T-helper 17 cell (primary cell): ENCODE results near the gene MYH1. TPM values are rescaled to one million over a fixed set of nuclear protein-coding genes. Genes with fewer than 3 reads are reported as not detected.

ENCODE experiments used
- ATAC-seq: fragments of 150-1000 bp; cut with Tn5 transposase; 2 replicates; pipeline ENCODE4 v1.10.0; 2021; ENCODE audit warnings: mild to moderate bottlenecking, moderate library complexity
- DNase-seq, 3 donors: peaks; one replicate each; pipeline versions ENCODE4 v3.0.0 to v3.0.0-alpha.2; 2020 to 2021
- H3K9me3 ChIP-seq: one replicate; pipeline ENCODE4 v1.7.0; 2013; ENCODE audit warnings: low read length, mild to moderate bottlenecking; ENCODE audit not compliant: control insufficient read depth, poor library complexity, severe bottlenecking
- H3K27ac Mint-ChIP-seq: one replicate; pipeline ENCODE4 v1.8.0; 2022; ENCODE audit warnings: mild to moderate bottlenecking, moderate library complexity, mixed read lengths
- H3K27me3 Mint-ChIP-seq: one replicate; pipeline ENCODE4 v1.8.0; 2022; ENCODE audit warnings: mixed read lengths
- H3K36me3 Mint-ChIP-seq: one replicate; pipeline ENCODE4 v1.8.0; 2022; ENCODE audit warnings: low read depth, mixed read lengths
- H3K4me1 Mint-ChIP-seq: one replicate; pipeline ENCODE4 v1.8.0; 2022; ENCODE audit warnings: mild to moderate bottlenecking, mixed read lengths
- H3K4me3 Mint-ChIP-seq: one replicate; pipeline ENCODE4 v1.8.0; 2022; ENCODE audit warnings: mild to moderate bottlenecking, moderate library complexity, mixed read lengths
- total RNA-seq, 4 donors: library from RNA in 2 of 4; stranded (reverse) in 2 of 4; gene quantifications; one replicate each; pipeline ENCODE4 v1.2.3 and lab custom pipeline; 2022 to 2026

MYH1 gene
- total RNA-seq, 2 donors from 2014 or later = not detected

DNA sequence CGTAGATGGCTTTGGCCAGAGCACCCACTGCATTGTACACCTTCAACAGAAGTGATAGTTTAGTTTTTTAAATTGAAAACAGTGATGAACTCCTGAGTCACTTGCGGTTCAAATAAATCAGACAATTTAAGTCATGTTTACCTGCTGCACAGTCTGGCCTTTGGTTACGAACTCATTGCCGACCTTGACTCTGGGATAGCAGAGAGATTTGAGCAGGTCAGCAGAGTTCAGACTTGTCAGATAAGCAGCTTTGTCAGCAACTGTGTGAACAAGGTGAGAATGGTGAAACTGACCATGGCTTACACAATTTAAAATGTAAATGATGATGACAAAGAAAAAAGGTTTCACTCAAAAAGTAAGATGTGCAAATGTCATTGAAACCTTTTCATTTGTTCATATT lies 58.3 kb downstream of the MYH1 start:
- no peak overlapping the region for H3K27ac Mint-ChIP-seq
- H3K4me3 Mint-ChIP-seq = no peak overlapping the region
- no peak for DNase-seq
- no peaks in the 10 kb centered on the region for H3K9me3 ChIP-seq
- no peak for ATAC-seq
- no peaks in the 10 kb centered on the region for H3K36me3 Mint-ChIP-seq
- peaks cover 15% of the 10 kb centered on the region for H3K27me3 Mint-ChIP-seq
- no peaks in the 10 kb centered on the region for H3K4me1 Mint-ChIP-seq

DNA sequence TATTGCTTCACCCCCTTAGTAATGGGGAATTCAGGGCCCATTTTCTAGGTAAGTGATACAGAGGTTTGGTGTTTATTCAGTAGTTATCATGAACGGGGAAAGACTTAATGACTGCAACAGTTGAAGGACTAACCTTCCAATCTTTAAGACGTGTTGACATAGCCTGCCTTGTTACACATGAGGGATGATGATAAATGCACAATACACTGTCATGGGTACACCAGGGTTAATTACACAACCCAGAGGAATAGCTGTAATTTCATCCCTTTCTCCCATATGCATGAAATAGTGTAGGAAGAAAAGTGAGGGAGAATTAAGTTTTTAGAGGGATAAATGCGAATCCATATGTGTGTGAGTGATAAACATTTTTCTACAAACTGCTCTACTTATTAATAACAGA lies 59.6 kb downstream of the MYH1 start:
- DNase-seq = no peak
- H3K27ac Mint-ChIP-seq = no peak overlapping the region
- H3K4me1 Mint-ChIP-seq = no peaks in the 10 kb centered on the region
- peaks cover 15% of the 10 kb centered on the region for H3K27me3 Mint-ChIP-seq
- no peak for ATAC-seq
- H3K4me3 Mint-ChIP-seq = no peak overlapping the region
- no peaks in the 10 kb centered on the region for H3K36me3 Mint-ChIP-seq
- H3K9me3 ChIP-seq = no peaks in the 10 kb centered on the region

DNA sequence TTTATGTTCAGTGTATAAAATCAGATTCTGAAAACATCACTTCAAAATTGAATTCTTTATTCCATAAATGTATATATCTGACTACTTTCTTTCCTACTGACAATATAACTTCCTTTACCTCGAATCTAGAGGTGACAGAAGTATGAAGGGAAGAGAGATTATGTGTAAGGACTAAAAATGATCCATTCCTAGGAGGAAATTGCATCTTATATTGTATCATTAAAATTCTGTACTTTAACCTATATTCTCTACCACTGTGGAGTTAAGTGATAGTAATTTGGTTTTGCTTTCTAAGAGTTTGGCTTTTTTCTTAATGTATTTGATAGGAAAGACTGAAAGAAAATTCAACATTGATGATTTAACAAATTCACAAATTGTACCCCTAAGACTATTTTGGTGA lies 60.4 kb downstream of the MYH1 start:
- H3K4me1 Mint-ChIP-seq = no peaks in the 10 kb centered on the region
- H3K4me3 Mint-ChIP-seq = no peak overlapping the region
- H3K36me3 Mint-ChIP-seq = no peaks in the 10 kb centered on the region
- no peaks in the 10 kb centered on the region for H3K9me3 ChIP-seq
- H3K27me3 Mint-ChIP-seq = peaks cover 15% of the 10 kb centered on the region
- no peak overlapping the region for H3K27ac Mint-ChIP-seq
- DNase-seq (no peak), ATAC-seq (no peak)

DNA sequence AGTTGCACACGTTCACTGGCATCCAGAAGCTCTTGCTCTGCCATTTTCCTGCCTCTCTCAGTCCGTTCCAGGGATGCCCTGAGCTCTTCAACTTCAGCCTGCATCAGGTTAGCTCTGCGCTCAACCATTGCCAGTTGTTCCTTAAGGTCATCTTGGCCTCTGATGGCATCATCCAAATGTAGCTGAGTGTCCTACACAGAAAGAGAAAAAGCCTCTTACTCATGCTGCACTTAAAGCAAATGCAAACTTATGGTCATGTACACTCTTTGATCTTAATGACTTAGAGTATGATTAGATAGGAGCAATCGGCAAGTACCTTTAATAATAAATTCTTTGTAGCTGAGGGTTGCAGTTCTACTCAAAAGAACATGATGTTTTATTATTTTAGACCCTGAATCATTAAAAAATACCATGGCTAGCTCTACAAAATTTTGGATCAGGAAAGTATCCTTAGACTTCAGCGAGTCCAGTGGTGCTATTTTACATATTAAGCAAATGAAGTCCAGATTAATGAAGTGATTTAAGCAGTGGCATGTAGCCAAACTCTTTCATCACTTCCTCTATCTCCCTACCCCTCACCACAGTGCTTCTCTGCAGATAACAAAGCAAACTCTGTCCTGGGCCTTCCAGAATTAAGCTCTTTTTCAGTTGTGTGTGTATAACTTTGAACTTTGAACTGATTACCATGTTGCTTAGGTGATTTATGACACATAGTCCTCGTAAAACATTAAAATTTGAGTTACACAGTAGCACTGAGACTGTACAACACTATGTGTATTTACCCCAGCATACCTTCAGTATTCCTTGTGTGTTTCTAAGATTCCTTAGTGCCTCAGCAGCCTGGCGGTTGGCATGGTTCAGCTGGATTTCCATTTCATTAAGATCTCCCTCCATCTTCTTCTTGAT lies 71.1 kb downstream of the MYH1 start:
- peaks cover 2% of the 10 kb centered on the region for H3K9me3 ChIP-seq
- ATAC-seq (no peak), DNase-seq (no peak)
- no peaks in the 10 kb centered on the region for H3K4me1 Mint-ChIP-seq
- peaks cover 10% of the 10 kb centered on the region for H3K27me3 Mint-ChIP-seq
- H3K27ac Mint-ChIP-seq = no peak overlapping the region
- H3K36me3 Mint-ChIP-seq = no peaks in the 10 kb centered on the region
- H3K4me3 Mint-ChIP-seq = no peak overlapping the region

Other genes with a start within 250 kb of the MYH1 start
- not detected for gene MYH13, start 145.5 kb downstream of the MYH1 start, total RNA-seq
- not detected for gene MYH8, start 96.6 kb downstream of the MYH1 start, total RNA-seq
- not detected for gene MYH4, start 49.0 kb downstream of the MYH1 start, total RNA-seq
- gene MYH2, start 31.1 kb upstream of the MYH1 start, total RNA-seq = not detected
- 1 to 10 TPM; 2.8 to 3.2 TPM for gene MYH3, start 138.8 kb upstream of the MYH1 start, total RNA-seq
- gene SCO1, start 179.0 kb upstream of the MYH1 start, total RNA-seq = 10 to 100 TPM; 16.4 to 17.7 TPM
- gene ADPRM, start 179.1 kb upstream of the MYH1 start, total RNA-seq = 10 to 100 TPM; 17.6 to 20.9 TPM
- under 1 TPM; 0.77 to 0.81 TPM for gene TMEM220, start 211.5 kb upstream of the MYH1 start, total RNA-seq